Gastrocnemius medialis (tissue), 4 donors: ENCODE results near the gene SPANXC.

Experiments used
- CTCF ChIP-seq, 5 experiments: fragments of 450-650 bp in 3 of 5; fragments of 200-600 bp in 2 of 5; sonication (generic) in 2 of 5; IDR thresholded peaks in 4 of 5; conservative IDR thresholded peaks in 1 of 5; 1 replicate in 4 of 5; 2 replicates in 1 of 5; pipeline ENCODE4 v1.5.1; 2016 to 2019; ENCODE audit warnings: antibody characterized with exemption in 5 of 5, mild to moderate bottlenecking in 3 of 5, moderate library complexity in 3 of 5
- POLR2A ChIP-seq, 2 donors: fragments of 450-650 bp; IDR thresholded peaks; one replicate each; pipeline ENCODE4 v1.6.1; 2017; ENCODE audit warnings: antibody characterized with exemption in 2 of 2, mild to moderate bottlenecking in 2 of 2, moderate library complexity in 2 of 2

GRCh38 chrX:141278306-141278705 is 36.0 kb upstream of the SPANXC start:
- TF ChIP-seq CTCF (IDR thresholded peaks at IDR 0.05 in 4 of 5, conservative IDR thresholded peaks at IDR 0.05 in 1 of 5): no peak
- no peak for TF ChIP-seq POLR2A (IDR thresholded peaks at IDR 0.05)
